Epithelial cell of proximal tubule (primary cell): ENCODE data around the gene FBXO31. TPM values are rescaled to one million over a fixed set of nuclear protein-coding genes. Genes with fewer than 3 reads are reported as not detected.
"Not testable (repeated sequence)": the region's sequence is repeated elsewhere in the genome, so short reads cannot be mapped to it uniquely, and the experiment has no call there.

Experiments
- DNase-seq: peaks from one replicate; pipeline ENCODE4 v3.0.0-alpha.2; 2011; ENCODE audit warnings: low read depth
- H3K4me3 ChIP-seq: 2 replicates; pipeline ENCODE4 v1.5.1; 2011; ENCODE audit warnings: low read depth, mild to moderate bottlenecking, low read length
- total RNA-seq: library from RNA; depleted of rRNA; stranded (reverse); fragments of >200 nt; gene quantifications from 2 replicates; pipeline ENCODE4 v1.2.3, GENCODE V29; 2015
- TF ChIP-seq, protein P1 (sequence below): conservative IDR thresholded peaks from 2 replicates; pipeline ENCODE4 v1.5.1; 2012; ENCODE audit warnings: low read depth, mild to moderate bottlenecking, low read length

FBXO31 gene
- total RNA-seq, 1 donor from 2014 or later, result 18.0 TPM

DNA sequence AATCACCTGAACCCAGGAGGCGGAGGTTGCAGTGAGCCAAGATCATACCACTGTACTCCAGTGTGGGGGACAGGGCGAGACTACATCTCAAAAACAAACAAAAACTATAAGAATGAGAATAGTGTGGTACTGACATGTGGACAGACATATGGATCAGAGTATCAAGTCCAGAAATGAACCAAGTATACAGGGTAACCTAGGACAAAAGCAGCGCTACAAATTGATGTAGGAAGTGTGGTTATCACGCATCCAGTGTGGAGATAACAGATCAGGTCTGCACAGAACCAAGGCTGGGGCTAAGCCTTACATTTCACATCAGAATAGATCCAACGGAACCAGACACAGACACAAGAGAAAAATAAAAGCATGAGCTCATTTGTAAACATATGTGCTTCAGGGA, 43.4 kb downstream of the FBXO31 start:
- TF ChIP-seq, protein P1, sequence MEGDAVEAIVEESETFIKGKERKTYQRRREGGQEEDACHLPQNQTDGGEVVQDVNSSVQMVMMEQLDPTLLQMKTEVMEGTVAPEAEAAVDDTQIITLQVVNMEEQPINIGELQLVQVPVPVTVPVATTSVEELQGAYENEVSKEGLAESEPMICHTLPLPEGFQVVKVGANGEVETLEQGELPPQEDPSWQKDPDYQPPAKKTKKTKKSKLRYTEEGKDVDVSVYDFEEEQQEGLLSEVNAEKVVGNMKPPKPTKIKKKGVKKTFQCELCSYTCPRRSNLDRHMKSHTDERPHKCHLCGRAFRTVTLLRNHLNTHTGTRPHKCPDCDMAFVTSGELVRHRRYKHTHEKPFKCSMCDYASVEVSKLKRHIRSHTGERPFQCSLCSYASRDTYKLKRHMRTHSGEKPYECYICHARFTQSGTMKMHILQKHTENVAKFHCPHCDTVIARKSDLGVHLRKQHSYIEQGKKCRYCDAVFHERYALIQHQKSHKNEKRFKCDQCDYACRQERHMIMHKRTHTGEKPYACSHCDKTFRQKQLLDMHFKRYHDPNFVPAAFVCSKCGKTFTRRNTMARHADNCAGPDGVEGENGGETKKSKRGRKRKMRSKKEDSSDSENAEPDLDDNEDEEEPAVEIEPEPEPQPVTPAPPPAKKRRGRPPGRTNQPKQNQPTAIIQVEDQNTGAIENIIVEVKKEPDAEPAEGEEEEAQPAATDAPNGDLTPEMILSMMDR, result no peak
- no peak for DNase-seq
- no peak overlapping the region for H3K4me3 ChIP-seq

DNA sequence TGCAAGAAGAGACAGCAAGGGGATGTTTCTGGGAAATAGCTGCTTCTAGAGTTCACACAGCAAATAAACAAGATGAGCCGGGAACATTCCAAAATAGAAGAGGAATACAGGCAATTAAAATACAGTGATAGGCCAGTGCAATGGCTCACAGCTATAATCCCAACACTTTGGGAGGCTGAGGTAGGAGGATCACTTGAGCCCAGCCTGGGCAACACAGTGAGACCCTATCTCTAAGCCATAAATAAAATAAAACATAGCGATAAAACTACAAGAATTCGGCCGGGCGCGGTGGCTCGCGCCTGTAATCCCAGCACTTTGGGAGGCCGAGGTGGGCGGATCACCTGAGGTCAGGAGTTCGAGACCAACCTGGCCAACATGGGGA, 43.9 kb downstream of the FBXO31 start:
- DNase-seq, H3K4me3 ChIP-seq: not testable (repeated sequence)

DNA sequence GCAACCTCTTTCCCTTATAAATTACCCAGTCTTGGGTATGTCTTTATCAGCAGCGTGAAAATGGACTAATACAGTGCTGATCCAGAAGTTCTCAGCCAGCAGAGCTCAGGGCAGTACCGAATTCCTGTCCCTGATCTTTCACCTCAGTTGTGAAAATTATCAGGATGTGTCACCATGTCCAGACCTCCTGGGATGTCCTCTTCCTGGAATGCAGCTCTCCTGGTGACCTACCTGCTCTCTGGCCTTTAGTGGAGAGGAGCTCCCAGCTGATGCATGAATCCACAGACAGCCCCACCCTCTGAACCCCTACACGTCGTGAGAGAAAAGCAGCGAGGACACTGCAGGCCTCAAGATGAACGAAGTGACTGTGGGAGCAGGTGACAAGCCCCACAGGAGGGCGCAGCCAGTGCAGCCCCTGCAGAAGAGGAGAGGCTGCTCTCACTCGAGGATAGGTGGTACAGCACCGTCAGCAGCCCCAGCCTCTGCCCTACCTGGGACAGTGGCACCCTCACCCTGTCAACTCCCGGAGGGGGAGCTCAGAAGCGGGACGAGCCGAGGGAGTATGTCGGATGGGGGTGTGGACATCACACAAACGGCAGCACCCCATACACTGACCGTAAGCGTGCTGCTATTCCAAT, 44.4 kb downstream of the FBXO31 start:
- DNase-seq, result no peak
- no peak overlapping the region for H3K4me3 ChIP-seq
- TF ChIP-seq, protein P1, result no peak

DNA sequence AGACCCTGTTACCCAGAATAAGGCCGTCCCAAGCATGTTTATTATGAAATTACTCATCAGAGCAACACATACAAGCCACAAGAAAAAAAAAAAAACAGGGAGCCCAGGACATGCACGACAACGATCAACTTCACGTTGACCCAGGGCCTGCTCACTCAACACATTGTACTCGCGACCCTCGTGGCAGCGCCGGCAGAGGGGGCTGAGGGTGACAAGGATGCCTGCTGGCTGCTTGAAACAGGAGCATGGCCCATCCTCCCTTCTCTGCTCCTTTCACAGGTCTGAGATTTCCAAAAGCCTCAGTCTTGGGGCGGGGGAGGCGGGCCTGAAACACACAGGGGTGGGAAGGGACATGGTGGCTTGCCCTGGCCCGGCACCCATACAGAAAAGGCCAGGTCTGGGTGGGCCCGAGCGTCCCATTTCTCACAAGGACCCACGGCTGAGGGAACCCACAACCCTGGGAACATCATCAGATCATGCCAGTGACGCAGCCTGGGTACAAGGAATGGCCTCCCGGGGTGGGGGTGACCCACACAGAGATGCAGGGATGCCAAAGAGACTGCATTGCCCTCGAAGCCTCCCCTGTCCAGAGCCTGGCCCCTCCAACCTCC, 45.3 kb downstream of the FBXO31 start:
- no peak for DNase-seq
- H3K4me3 ChIP-seq, result no peak overlapping the region
- TF ChIP-seq, protein P1, result no peak

DNA sequence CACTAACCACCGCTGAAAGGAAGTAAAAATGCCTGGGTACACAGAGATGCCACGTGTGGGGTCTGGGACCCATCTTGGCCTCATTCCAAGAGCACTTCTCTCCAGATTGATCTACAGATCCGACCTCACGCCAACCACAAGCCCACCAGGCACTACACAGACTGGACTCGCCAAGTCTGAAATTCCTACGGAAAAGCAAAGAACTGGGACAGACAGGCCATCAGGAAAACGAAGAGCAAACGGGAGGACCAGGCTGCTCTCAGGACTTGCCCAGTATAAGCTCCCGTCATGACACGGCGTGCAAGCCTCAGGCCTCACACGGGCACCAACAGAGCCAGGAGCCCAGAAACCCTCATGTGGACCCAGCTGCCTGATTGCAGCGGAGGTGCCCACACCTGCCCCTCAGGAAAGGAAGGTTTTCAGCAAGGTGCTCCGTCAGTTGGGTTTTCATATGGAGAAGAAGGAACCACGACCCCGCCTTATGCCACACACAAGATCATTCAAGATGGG, 46.3 kb downstream of the FBXO31 start:
- no peak overlapping the region for H3K4me3 ChIP-seq
- DNase-seq, result no peak
- TF ChIP-seq, protein P1, result no peak

DNA sequence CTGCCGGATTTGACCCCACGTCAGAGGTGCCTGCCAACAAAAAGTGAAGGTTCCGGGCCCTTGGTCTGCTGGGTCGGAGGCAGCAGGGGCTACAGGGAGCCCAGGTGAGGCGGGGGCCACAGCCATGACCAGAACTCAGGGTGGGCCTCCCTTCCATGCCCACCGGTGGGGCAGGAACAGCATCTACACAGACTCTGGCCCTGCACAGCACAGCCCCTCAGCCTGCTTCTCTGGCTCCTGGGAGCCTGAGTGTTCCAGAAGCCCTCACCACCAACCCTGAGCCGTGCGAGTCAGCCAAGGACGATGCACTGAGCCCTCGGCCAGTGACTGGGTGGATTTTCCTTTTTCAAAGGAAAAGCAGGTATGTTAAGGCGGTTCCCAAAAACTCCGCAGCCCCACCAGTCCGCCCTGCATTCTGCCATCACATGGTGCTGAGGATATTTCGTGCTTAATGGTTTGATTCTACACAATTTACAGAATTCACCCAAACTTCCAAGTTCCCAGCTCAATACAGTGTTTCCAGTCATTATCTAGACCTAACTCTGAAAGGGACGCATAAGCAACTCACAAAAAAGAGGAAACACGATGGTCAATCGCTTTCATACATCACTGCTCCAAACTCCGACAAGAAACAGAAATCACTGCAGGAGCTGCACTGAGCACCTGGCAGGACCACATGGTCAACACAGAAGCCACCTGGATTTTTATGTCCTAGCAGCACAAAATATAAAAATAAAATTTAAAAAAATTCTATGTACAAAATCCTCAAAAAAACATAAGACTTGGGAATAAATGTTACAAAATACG, 46.9 kb downstream of the FBXO31 start:
- DNase-seq, result no peak
- TF ChIP-seq, protein P1, result no peak
- H3K4me3 ChIP-seq, result no peak overlapping the region
